Breast epithelium (tissue), 3 donors: ENCODE measurements around the gene ADRA2B.

ENCODE experiments used
- POLR2A ChIP-seq: fragments of 450-650 bp; IDR thresholded peaks from one replicate; pipeline ENCODE4 v1.6.1; 2016; ENCODE audit warnings: antibody characterized with exemption, mild to moderate bottlenecking, moderate library complexity
- TF ChIP-seq, protein P1 (sequence below), 3 donors: fragments of 450-650 bp; IDR thresholded peaks; one replicate each; pipeline ENCODE4 v1.5.1; 2016 to 2017; ENCODE audit warnings: antibody characterized with exemption in 3 of 3, mild to moderate bottlenecking in 3 of 3, moderate library complexity in 3 of 3

DNA sequence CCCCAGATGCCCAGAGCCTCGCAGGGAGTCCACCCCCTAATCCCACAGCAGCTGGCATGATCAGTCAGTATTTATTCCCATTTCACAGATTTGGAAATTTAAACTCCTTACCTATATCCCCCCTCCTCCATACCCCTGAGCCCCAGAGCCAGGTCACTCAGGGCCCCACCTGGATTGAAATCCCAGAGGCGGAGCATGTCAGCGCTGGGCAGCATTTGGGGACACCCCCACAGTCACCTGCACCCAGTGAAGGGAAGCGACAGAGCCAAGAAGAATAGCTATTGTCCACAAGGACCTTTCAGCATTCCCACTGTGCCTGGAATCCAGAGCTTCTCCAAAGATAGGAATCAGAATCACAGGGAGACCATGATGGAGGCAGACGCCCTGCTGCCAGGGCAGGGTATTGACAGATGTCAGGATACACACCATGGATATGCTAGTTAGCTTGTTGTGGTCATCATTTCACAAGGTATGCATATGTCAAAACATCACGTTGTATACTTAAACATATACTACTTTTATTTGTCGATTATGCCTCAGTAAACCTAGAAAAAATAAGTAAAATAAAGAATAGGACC lies 22.9 kb upstream of the ADRA2B start:
- TF ChIP-seq POLR2A: no peak
- TF ChIP-seq, protein P1, sequence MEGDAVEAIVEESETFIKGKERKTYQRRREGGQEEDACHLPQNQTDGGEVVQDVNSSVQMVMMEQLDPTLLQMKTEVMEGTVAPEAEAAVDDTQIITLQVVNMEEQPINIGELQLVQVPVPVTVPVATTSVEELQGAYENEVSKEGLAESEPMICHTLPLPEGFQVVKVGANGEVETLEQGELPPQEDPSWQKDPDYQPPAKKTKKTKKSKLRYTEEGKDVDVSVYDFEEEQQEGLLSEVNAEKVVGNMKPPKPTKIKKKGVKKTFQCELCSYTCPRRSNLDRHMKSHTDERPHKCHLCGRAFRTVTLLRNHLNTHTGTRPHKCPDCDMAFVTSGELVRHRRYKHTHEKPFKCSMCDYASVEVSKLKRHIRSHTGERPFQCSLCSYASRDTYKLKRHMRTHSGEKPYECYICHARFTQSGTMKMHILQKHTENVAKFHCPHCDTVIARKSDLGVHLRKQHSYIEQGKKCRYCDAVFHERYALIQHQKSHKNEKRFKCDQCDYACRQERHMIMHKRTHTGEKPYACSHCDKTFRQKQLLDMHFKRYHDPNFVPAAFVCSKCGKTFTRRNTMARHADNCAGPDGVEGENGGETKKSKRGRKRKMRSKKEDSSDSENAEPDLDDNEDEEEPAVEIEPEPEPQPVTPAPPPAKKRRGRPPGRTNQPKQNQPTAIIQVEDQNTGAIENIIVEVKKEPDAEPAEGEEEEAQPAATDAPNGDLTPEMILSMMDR (IDR thresholded peaks at IDR 0.05): no peak
